GM21737 (cell line): ENCODE results near the gene EGFL8.

Experiments
- ATAC-seq: cut with Tn5 transposase; IDR thresholded peaks from one replicate; pipeline ENCODE4 v1.9.1; 2021; ENCODE audit warnings: mild to moderate bottlenecking, moderate library complexity; ENCODE audit not compliant: unreplicated experiment

EGFL8 gene

GRCh38 chr6:32146287-32146686 is 18.1 kb upstream of the EGFL8 start:
- no peak for ATAC-seq

GRCh38 chr6:32146687-32147086 is 17.7 kb upstream of the EGFL8 start:
- ATAC-seq = no peak

GRCh38 chr6:32147401-32148132 is 16.8 kb upstream of the EGFL8 start:
- ATAC-seq = no peak

GRCh38 chr6:32148289-32149091 is 15.9 kb upstream of the EGFL8 start:
- no peak for ATAC-seq

- ATAC-seq = no peak
Observed at GRCh38 chr6:32149092-32149755, 15.2 kb upstream of the EGFL8 start.

GRCh38 chr6:32149932-32150870 is 14.2 kb upstream of the EGFL8 start:
- no peak for ATAC-seq

- no peak for ATAC-seq
Observed at GRCh38 chr6:32151181-32151862, 13.1 kb upstream of the EGFL8 start.

- no peak for ATAC-seq
Observed at GRCh38 chr6:32151863-32152768, 12.3 kb upstream of the EGFL8 start, which contains the start of gene PRRT1. TSS of gene PRRT1 (minus strand) at chr6:32151939. CDS start at chr6:32151827, 112 bp downstream.

- ATAC-seq = no peak
Observed at GRCh38 chr6:32152769-32153563, 11.4 kb upstream of the EGFL8 start.

- peak; percentile 11 for ATAC-seq
Observed at GRCh38 chr6:32153564-32154513, 10.6 kb upstream of the EGFL8 start, which contains the start of gene PPT2. TSS of gene PPT2 (plus strand) at chr6:32154141. CDS start at chr6:32154595, 454 bp downstream.

GRCh38 chr6:32154514-32155161 is 9.8 kb upstream of the EGFL8 start:
- ATAC-seq = peak; percentile 56

GRCh38 chr6:32156891-32157290 is 7.5 kb upstream of the EGFL8 start:
- no peak for ATAC-seq

- ATAC-seq = no peak
Observed at GRCh38 chr6:32158052-32158451, 6.3 kb upstream of the EGFL8 start.

GRCh38 chr6:32163559-32164258 is 686 bp upstream of the EGFL8 start:
- ATAC-seq = no peak

- ATAC-seq = no peak
Observed at GRCh38 chr6:32166411-32167061, 2.1 kb downstream of the EGFL8 start.
